ENCODE measurements around the gene PARPBP. TPM values are rescaled to one million over a fixed set of nuclear protein-coding genes. Genes with fewer than 3 reads are reported as not detected.

PARPBP gene
- total RNA-seq, 1 experiment from 2014 or later = 15.1 TPM

GRCh38 chr12:102174117-102174516 is 54.1 kb downstream of the PARPBP start:
- Mint-ChIP-seq H3K4me3 (ENCODE audit: unreplicated experiment) (no peak overlapping the region), H3K36me3 (ENCODE audit: insufficient read depth, unreplicated experiment) (no peaks in the 10 kb centered on the region), H3K9me3 (ENCODE audit: unreplicated experiment) (no peaks in the 10 kb centered on the region), H3K27me3 (ENCODE audit: insufficient read depth, unreplicated experiment) (no peaks in the 10 kb centered on the region), H3K4me1 (ENCODE audit: insufficient read depth, unreplicated experiment) (no peaks in the 10 kb centered on the region), H3K27ac (ENCODE audit: low read depth, unreplicated experiment) (no peak overlapping the region)
- no TSS peak for BruUV-seq (replicated peaks)
- ChIA-PET CTCF (interaction anchor here (0.7 to 2.0 kb wide), 4 partner anchors 94 to 637 kb away, joined by 3 to 9 read pairs (median 6); no protein-coding TSS in a partner anchor), POLR2A (no interaction called here)
- TF ChIP-seq CTCF (IDR thresholded peaks at IDR 0.05; ENCODE audit: unreplicated experiment) = no peak
- intact Hi-C loops (cut with micrococcal nuclease) = no loop called here
- DNase-seq (ENCODE audit: unreplicated experiment) = no peak

- no peak overlapping the region for H3K27ac Mint-ChIP-seq (ENCODE audit: low read depth, unreplicated experiment)
- DNase-seq (ENCODE audit: unreplicated experiment) = no peak
- no peaks in the 10 kb centered on the region for H3K27me3 Mint-ChIP-seq (ENCODE audit: insufficient read depth, unreplicated experiment)
- ChIA-PET POLR2A (no interaction called here), CTCF (interaction anchor here (0.6 to 2.0 kb wide), 4 partner anchors 36 to 636 kb away, joined by 3 to 9 read pairs (median 6); no protein-coding TSS in a partner anchor)
- H3K9me3 Mint-ChIP-seq (ENCODE audit: unreplicated experiment) = no peaks in the 10 kb centered on the region
- intact Hi-C loops (cut with micrococcal nuclease) = no loop called here
- TF ChIP-seq CTCF (IDR thresholded peaks at IDR 0.05; ENCODE audit: unreplicated experiment) = no peak
- BruUV-seq (replicated peaks) = no TSS peak
- no peak overlapping the region for H3K4me3 Mint-ChIP-seq (ENCODE audit: unreplicated experiment)
- no peaks in the 10 kb centered on the region for H3K36me3 Mint-ChIP-seq (ENCODE audit: insufficient read depth, unreplicated experiment)
- H3K4me1 Mint-ChIP-seq (ENCODE audit: insufficient read depth, unreplicated experiment) = no peaks in the 10 kb centered on the region
Observed at GRCh38 chr12:102174761-102175160, 54.8 kb downstream of the PARPBP start.

GRCh38 chr12:102182635-102183034 is 62.7 kb downstream of the PARPBP start:
- no peaks in the 10 kb centered on the region for H3K27me3 Mint-ChIP-seq (ENCODE audit: insufficient read depth, unreplicated experiment)
- H3K4me3 Mint-ChIP-seq (ENCODE audit: unreplicated experiment) = no peak overlapping the region
- POLR2A ChIA-PET = no interaction called here
- no peak for DNase-seq (ENCODE audit: unreplicated experiment)
- no peaks in the 10 kb centered on the region for H3K4me1 Mint-ChIP-seq (ENCODE audit: insufficient read depth, unreplicated experiment)
- no peak overlapping the region for H3K27ac Mint-ChIP-seq (ENCODE audit: low read depth, unreplicated experiment)
- TF ChIP-seq CTCF (IDR thresholded peaks at IDR 0.05; ENCODE audit: unreplicated experiment) = no peak
- no peaks in the 10 kb centered on the region for H3K9me3 Mint-ChIP-seq (ENCODE audit: unreplicated experiment)
- intact Hi-C loops (cut with micrococcal nuclease) = no loop called here
- no peaks in the 10 kb centered on the region for H3K36me3 Mint-ChIP-seq (ENCODE audit: insufficient read depth, unreplicated experiment)
- no TSS peak for BruUV-seq (replicated peaks)
- CTCF ChIA-PET = interaction anchor here (0.6 kb wide), 1 partner anchor 302 kb away, joined by 3 read pairs; no protein-coding TSS in a partner anchor

GRCh38 chr12:102195826-102196225 is 75.8 kb downstream of the PARPBP start:
- CTCF ChIA-PET = interaction anchor here (0.6 kb wide), 1 partner anchor 286 kb away, joined by 3 read pairs; no protein-coding TSS in a partner anchor
- Mint-ChIP-seq H3K4me3 (ENCODE audit: unreplicated experiment) (no peak overlapping the region), H3K27me3 (ENCODE audit: insufficient read depth, unreplicated experiment) (no peaks in the 10 kb centered on the region), H3K4me1 (ENCODE audit: insufficient read depth, unreplicated experiment) (no peaks in the 10 kb centered on the region), H3K9me3 (ENCODE audit: unreplicated experiment) (no peaks in the 10 kb centered on the region), H3K27ac (ENCODE audit: low read depth, unreplicated experiment) (no peak overlapping the region), H3K36me3 (ENCODE audit: insufficient read depth, unreplicated experiment) (no peaks in the 10 kb centered on the region)
- no TSS peak for BruUV-seq (replicated peaks)
- no peak for TF ChIP-seq CTCF (IDR thresholded peaks at IDR 0.05; ENCODE audit: unreplicated experiment)
- intact Hi-C loops (cut with micrococcal nuclease) = no loop called here
- DNase-seq (ENCODE audit: unreplicated experiment) = no peak
- POLR2A ChIA-PET = no interaction called here

Data from MCF 10A (cell line).